ENCODE results near the gene XNDC1N.
A peak's percentile ranks its signal among the peaks of the same experiment; 100 is the strongest.
"Not testable (repeated sequence)": the region's sequence is repeated elsewhere in the genome, so short reads cannot be mapped to it uniquely, and the experiment has no call there.

XNDC1N gene

DNA sequence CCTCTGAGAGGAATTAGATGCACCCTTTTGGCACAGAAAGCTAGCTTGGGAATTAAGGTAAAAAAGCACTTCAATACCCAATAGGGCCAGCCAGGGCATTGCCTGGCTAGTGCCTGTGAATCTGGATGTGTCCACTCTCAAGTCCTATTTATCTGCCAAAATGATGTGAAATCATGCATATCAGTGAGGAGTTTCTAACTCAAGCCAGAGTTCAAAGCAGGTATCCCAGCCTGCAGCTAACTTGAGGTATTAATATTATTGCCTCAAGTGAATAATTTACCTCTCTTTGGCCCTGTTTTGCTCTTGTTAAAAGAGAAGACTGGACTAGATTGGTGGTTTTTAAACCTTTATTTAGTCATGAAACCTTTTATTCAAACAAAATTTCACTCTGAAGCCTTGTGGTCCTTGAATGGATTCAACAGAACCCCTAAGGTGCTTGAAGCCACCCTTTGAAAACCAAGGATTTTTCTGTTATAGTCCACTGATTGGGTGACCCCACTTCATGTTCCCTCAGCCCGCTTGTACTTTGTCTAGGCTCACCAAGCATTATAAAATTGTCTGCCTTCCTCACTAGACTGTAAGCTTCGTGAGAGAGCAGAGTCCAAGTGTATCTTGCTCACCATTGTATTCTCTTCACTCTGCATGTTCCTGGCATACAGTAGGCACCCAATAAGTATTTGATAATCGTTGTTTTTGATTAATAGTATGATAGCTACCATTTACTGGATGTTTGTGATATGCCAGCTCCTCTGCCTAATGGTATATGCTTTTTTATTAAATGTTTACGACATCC is 4.9 kb upstream of the XNDC1N start:
- DNase-seq (ENCODE audit: low read depth in 2 of 2): no peak

DNA sequence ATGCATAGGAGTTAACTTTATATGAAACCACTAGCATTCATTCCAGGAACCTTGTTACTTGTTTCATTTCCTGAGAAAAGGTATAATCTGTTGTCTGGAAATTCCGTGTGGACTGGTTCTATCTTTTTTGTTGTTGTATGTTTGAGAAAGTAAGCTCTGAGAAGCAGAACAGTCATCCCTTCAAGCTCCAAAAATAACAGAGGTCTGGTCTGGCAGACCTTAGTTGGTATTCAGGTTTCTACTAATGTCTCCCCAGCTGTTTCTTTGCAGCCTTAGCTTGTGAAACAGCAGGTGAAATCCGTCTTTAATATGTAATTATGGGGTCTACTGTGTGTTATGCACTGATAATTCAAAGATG is 2.8 kb upstream of the XNDC1N start:
- no peak for DNase-seq (ENCODE audit: low read depth in 2 of 2)

DNA sequence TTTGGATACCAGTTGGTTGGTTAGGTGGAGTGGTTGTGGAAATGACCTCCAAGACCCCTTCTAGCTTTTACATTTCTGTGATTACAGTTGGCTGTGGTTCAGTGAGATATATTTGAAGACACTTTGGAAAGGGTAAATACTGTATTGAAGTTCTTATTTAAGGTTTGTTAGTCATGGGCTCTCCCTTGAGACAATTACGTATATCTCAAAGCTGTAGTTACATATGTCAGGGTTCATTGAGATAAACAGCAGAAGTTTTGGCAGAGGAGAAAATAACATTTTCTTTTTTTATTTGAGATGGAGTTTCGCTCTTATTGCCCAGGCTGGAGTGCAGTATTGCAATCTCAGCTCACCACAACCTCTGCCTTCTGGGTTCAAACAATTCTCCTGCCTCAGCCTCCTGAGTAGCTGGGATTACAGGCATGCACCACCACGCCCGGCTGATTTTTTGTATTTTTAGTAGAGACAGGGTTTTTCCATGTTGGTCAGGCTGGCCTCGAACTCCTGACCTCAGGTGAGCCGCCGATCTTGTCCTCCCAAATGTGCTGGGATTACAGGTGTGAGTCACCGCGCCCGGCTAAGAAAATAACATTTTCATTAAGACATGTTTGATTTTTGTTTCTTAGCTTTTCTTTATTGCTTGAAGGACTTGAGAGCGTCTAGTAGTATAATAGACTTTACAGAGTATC is 2.3 kb upstream of the XNDC1N start:
- no peak for DNase-seq (ENCODE audit: low read depth in 2 of 2)

DNA sequence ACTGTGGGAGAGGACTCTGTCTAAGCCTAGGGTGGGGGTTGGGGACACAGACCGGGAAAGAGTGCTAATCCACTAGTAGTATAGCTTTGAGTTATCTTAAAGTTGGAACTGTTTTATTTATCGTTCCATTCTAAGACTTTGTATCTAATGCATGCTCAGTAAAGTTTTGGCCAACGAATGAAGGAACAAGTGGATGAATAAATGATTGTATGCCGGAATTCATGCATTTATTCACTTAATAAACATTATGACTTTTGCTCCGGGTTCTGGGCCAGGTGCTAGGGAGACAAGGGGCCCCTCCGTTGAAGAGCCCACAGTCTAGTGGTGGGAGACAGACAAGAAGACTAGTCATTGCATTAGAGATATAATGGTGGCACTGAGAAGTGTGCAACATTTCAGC is 1.1 kb upstream of the XNDC1N start:
- no peak for DNase-seq (ENCODE audit: low read depth in 2 of 2)

DNA sequence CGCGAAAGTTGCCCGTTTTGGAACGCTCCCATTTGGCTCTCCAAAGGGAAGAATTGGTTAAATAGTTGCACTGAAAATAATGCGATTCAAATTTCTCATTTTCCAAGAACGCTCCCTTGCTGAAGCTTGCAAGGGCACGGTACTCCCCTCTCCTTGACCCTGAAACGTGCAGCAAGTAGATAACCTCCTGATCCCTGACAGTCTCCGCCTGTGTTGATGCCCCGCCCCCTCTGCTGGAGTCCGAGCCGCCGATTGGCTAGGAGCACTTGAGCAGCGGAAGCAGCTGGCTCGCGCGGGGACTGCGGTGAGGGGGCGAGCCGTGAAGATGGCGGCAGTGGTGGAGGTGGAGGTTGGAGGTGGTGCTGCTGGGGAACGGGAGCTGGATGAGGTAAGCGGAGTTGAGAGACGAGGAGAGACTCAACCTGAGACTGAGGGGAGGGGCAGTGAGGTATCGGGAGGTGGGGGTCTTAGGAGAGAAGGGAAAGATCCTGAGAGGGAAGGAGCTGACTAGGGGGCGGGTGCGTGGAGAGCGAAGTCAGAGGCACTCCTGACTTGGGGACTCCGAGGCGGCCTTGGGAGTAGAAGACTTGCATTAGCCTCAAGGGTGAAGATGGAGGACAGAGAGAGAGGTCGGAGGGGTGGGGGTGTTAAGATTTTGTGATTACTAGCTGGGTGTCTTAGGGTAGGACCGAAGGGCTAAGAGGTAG is 496 bp upstream of the XNDC1N start, which contains the start of gene RNF121:
TSS of gene RNF121 (plus strand) at position 310 of the 707 bp plus-strand sequence. CDS start at position 326, 16 bp downstream.
- DNase-seq (ENCODE audit: low read depth in 2 of 2): peak; percentile 89 to 95

DNA sequence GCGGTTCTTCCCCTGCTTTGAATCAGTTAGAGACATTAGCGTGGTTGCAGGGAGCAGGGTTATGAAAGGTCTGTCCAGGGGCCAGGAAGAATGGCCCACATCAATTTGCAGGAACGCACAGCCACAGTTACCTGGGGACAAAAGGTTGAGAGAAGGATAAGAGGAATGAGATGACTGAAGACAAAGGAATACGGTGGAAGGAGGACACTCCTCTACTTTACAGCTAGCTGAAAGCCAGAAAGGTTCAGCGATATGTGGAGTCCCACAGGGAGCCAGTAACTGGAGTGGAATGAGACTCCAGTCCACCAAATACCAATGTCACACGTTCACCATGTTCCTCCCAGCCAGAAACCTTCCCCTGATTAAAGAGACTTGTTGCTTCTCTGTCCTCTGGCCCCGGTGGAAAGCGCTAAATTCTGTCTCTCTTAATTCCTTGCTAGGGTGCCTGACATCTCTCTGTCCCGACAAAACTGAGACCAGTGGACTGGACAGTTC is 10.7 kb downstream of the XNDC1N start:
- DNase-seq (ENCODE audit: low read depth in 2 of 2): no peak

DNA sequence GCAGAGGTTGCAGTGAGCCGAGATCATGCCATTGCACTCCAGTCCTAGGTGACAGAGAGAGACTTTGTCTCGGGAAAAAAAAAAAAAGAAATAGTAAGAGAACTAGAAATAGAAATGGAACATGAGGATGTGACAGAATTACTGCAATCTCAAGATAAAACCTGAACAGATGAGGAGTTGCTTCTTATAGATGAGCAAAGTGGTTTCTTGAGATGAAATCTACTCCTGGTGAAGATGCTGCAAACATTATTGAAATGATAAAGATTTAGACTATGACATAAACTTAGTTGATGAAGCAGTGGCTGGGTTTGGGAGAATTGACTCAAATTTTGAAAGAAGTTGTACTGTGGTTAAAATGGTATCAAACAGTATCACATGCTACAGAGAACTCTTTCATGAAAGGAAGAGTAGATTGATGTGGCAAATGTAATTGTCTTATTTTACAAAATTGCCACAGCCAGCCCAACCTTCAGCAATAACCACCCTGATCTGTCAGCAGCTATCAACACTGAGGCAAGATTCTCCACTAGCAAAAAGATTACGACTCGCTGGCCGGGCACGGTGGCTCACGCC is 13.7 kb downstream of the XNDC1N start:
- DNase-seq (ENCODE audit: low read depth in 2 of 2): no peak

DNA sequence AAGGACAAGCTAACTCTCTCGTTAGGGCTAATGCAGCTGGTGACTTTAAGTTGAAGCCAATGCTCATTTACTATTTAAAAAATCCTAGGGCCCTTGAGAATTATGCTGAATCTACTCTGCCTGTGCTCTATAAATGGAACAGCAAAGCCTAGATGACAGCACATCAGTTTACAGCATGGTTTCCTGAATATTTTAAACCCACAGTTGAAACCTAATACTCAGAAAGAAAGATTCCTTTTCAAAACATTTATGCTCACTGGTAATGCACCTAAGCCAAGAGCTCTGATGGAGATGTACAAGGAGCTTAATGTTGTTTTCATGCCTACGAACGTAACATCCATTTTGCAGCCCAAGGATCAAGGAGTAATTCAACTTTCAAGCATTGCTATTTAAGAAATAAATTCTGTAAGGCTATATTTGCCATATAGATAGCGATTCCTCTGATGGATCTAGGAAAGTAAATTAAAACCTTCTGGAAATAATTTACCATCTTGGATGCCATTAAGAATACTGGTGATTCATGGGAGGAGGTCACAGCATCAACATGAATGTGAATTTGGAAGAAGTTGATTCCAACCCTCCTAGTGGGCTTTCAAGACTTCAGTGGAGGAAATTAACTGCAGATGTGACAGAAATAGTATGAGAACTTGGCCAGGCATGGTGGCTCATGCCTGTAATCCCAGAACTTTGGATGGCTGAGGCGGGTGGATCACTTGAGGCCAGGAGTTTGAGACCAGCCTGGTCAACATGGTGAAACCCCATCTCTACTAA is 14.5 kb downstream of the XNDC1N start:
- no peak for DNase-seq (ENCODE audit: low read depth in 2 of 2)

DNA sequence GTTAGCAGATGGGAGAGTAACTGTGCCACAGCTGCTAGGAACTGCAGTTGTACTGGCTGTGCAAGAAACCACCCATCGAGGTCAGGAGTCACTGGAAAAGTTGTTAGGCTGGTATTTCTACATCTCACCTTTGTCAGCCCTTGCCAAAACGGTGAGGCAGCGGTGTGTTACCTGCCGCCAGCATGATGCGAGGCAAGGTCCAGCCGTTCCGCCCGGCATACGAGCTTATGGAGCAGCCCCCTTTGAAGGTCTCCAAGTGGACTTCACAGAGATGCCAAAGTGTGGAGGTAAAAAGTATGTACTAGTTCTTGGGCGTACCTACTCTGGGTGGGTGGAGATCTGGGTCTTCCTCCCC is 16.4 kb downstream of the XNDC1N start:
- DNase-seq (ENCODE audit: low read depth in 2 of 2): not testable (repeated sequence)

DNA sequence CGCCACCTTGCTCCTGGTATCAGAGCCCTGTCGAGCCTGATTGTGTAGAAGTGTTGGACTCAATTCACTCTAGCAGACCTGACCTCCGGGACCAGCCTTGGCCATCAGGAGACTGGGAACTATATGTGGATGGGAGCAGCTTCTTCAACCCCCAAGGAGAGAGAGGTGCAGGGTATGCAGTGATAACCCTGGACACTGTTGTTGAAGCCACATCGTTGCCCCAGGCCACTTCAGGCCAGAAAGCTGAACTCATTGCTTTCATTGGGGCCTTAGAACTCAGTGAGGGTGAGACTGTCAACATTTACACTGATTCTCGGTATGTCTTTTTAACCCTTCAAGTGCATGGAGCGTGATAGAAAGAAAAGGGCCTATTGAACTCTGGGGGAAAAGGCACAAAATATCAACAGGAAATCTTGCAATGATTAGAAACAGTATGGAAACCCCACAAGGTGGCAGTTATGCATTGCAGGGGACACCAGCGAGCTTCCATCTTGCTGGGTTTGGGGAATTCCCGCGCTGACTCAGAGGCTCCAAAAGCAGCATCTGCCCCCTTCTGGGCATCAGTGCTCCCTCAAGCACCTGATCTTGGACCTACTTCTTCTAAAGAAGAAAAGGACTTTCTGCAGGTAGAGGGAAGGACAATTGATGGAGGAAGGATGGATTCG is 16.9 kb downstream of the XNDC1N start:
- DNase-seq (ENCODE audit: low read depth in 2 of 2): peak in 1 of 2 donors; percentile 10

DNA sequence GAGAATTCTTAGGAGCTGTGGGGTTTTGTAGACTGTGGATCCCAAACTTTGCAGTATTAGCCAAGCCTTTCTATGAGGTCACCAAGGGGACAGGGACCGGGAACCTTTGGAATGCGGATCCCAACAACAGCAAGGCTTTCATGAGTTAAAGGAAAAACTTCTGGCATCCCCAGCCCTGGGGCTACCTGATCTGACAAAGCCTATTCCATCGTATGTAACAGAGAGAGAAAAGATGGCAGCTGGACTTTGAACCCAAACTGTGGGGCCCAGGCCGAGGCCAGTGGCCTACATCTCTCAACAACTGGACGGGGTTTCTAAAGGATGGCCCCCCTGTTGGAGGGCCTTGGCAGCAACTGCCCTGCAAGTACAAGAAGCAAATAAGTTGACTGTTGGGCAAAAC is 17.6 kb downstream of the XNDC1N start:
- not testable (repeated sequence) for DNase-seq (ENCODE audit: low read depth in 2 of 2)

DNA sequence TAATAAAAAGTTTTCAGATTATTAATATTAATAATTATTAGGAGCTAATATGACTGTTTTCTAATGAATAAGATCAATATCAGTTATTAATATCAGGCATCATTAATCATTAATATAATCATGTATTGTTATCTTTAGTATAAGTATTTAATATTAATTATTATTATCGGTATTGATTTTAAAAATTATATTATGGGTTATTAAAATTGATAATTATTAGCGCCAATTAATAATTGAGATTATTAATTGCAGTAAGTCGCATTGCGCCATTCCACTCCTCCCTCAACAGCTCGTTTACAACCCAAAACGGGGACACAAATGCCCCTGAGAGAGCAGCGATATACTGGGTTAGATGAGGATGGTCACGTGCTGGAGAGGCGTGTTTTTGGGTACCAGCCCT is 20.2 kb downstream of the XNDC1N start:
- no peak for DNase-seq (ENCODE audit: low read depth in 2 of 2)

DNA sequence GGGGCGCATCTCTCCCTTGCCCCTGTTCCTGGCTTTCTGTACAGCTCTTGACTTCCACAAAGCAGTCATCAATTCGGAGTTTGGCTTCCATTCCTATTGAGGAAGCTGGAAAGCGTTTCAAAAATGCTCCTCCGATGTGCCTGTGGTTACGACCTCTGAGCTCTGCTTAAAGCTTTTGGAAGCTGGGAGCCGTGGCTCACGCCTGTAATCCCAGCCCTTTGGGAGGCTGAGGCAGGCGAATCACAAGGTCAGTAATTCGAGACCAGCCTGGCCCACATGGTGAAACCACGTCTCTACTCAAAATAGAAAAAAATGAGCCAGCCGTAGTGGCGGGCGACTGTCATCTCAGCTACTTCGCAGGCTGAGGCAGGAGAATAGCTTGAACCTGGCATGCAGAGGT is 27.3 kb downstream of the XNDC1N start:
- DNase-seq (ENCODE audit: low read depth in 2 of 2): not testable (repeated sequence)

DNA sequence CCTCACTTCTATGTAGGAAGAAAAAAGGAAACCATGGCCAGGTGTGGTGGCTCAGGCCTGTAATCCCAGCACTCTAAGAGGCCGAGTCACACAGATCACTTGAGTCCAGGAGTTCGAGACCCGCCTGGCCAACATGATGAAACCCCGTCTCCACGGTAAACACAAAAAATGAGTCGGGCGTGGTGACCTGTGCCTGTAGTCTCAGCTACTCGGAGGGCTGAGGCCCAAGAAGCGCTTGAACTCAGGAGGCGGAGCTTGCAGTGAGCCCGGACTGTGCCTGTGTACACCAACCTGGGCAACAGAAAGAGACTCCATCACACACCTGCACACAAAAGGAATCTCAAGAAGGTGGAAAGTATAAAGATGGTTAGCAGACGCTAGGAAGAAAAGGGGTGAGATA is 32.4 kb downstream of the XNDC1N start:
- DNase-seq (ENCODE audit: low read depth in 2 of 2): no peak

DNA sequence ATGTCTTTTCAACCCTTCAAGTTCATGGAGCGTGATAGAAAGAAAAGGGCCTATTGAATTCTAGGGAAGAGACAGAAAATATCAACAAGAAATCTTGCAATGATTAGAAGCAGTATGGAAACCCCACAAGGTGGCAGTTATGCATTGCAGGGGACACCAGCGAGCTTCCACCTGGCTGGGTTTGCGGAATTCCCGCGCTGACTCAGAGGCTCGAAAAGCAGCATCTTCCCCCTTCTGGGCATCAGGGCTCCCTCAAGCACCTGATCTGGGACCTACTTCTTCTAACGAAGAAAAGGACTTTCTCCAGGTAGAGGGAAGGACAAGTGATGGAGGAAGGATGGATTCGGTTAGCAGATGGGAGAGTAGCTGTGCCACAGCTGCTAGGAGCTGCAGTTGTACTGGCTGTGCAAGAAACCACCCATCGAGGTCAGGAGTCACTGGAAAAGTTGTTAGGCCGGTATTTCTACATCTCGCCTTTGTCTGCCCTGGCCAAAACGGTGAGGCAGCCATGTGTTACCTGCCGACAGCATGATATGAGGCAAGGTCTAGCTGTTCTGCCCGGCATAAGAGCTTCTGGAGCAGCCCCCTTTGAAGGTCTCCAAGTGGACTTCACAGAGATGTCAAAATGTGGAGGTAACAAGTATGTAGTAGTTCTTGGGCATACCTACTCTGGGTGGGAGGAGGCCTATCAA is 39.1 kb downstream of the XNDC1N start:
- DNase-seq (ENCODE audit: low read depth in 2 of 2): not testable (repeated sequence)

DNA sequence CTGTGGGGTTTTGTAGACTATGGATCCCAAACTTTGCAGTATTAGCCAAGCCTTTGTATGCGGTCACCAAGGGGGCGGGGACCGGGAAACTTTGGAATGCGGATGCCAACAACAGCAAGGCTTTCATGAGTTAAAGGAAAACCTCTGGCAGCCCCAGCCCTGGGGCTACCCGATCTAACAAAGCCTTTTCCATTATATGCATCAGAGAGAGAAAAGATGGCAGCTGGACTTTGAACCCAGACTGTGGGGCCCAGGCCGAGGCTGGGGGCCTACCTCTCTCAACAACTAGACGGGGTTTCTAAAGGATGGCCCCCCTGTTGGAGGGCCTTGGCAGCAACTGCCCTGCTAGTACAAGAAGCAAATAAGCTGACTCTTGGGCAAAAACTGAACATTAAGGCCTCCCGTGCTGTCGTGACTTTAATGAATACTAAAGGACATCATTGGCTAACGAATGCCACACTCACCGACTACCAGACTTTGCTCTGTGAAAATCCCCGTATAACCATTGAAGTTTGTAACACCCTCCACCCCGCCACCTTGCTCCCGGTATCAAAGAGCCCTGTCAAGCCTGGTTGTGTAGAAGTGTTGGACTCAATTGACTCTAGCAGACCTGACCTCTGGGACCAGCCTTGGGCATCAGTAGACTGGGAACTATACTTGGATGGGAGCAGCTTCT is 39.9 kb downstream of the XNDC1N start:
- DNase-seq (ENCODE audit: low read depth in 2 of 2): not testable (repeated sequence)

DNA sequence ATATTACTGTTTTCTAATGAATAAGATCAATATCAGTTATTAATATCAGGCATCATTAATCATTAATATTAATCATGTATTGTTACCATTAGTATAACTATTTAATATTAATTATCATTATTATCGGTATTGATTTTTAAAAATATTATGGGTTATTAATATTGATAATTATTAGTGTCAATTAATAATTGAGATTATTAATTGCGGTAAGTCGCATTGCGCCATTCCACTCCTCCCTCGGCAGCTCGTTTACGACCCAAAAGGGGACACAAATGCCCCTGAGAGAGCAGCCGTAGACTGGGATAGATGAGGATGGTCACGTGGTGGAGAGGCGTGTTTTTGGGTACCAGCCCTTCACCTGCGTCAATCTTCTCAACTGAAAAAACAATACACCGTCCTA is 42.6 kb downstream of the XNDC1N start:
- not testable (repeated sequence) for DNase-seq (ENCODE audit: low read depth in 2 of 2)
